NB4 (cell line): ENCODE results near the gene SYT14.

Experiments used
- DNase-seq: peaks from one replicate; pipeline ENCODE4 v3.0.0; 2010; ENCODE audit warnings: low read depth
- H3K4me3 ChIP-seq: one replicate; pipeline ENCODE4 v1.5.1; 2011; ENCODE audit warnings: mild to moderate bottlenecking, low read depth, low read length, moderate library complexity
- CTCF ChIP-seq: IDR thresholded peaks from one replicate; pipeline ENCODE4 v1.5.1; 2012; ENCODE audit warnings: low read depth, low read length
- MAX ChIP-seq: IDR thresholded peaks from 2 replicates; pipeline ENCODE4 v1.6.1; 2011; ENCODE audit warnings: low read depth, low read length
- MYC ChIP-seq: IDR thresholded peaks from 2 replicates; pipeline ENCODE4 v1.6.1; 2011; ENCODE audit warnings: low read depth, low read length
- POLR2A ChIP-seq: IDR thresholded peaks from 2 replicates; pipeline ENCODE4 v1.6.1; 2011; ENCODE audit warnings: mild to moderate bottlenecking; ENCODE audit not compliant: insufficient read length; ENCODE audit errors: extremely low read depth

The SYT14 gene

GRCh38 chr1:209929751-209930150, 8.3 kb upstream of the SYT14 start:
- TF ChIP-seq POLR2A (no peak), MYC (no peak), MAX (no peak), CTCF (no peak)
- no peak overlapping the region for H3K4me3 ChIP-seq
- no peak for DNase-seq

GRCh38 chr1:209931141-209931540, 6.9 kb upstream of the SYT14 start:
- DNase-seq = no peak
- no peak overlapping the region for H3K4me3 ChIP-seq
- no peak for TF ChIP-seq CTCF
- no peak for TF ChIP-seq MAX
- TF ChIP-seq POLR2A = no peak
- TF ChIP-seq MYC = no peak

GRCh38 chr1:209936125-209936524, 1.9 kb upstream of the SYT14 start:
- no peak overlapping the region for H3K4me3 ChIP-seq

GRCh38 chr1:209945377-209945776, 7.4 kb downstream of the SYT14 start:
- no peak overlapping the region for H3K4me3 ChIP-seq
- no peak for DNase-seq
- TF ChIP-seq MYC (no peak), POLR2A (no peak), MAX (no peak), CTCF (no peak)

More at GRCh38 chr1:209936125-209936524, 1.9 kb upstream of the SYT14 start:
- DNase-seq = no peak
- TF ChIP-seq MYC = no peak
- TF ChIP-seq POLR2A = no peak
- TF ChIP-seq MAX = no peak
- no peak for TF ChIP-seq CTCF

GRCh38 chr1:209948155-209948554, 10.1 kb downstream of the SYT14 start:
- no peak overlapping the region for H3K4me3 ChIP-seq
- no peak for DNase-seq
- TF ChIP-seq MAX = no peak
- TF ChIP-seq CTCF = no peak
- TF ChIP-seq MYC = no peak
- no peak for TF ChIP-seq POLR2A

GRCh38 chr1:209956116-209956515, 18.1 kb downstream of the SYT14 start:
- DNase-seq = no peak
- TF ChIP-seq MAX (no peak), POLR2A (no peak), MYC (no peak), CTCF (no peak)
- H3K4me3 ChIP-seq = no peak overlapping the region
